Measurements from ENCODE around the gene PITPNC1. TPM values are rescaled to one million over a fixed set of nuclear protein-coding genes. Genes with fewer than 3 reads are reported as not detected.

Gene PITPNC1
- polyA plus RNA-seq, 1 of the 3 experiments (the other 2 are of a cell fraction) = 18.4 TPM

DNA sequence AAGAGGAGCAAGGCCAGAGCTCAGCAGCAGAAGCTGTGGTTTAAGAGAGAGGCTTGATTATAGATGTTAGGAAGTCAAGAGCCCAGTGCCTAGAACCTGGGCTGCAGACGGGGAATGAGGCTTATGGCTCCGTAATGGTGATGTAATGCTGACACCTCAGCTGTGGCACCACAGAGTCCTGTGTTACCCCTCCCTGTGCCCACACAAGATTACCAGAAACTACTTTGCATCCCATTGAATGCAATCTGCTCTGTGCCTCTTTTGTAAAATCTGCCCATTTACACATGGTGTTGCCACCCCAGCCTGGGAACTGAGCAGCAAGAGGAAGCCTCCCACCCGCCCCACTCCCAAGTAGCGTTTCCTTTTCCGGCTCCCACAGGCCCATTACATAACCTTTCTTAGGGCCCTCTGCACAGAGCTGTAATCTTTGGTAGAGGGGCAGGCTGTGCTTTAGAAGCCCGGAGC is 57.0 kb downstream of the PITPNC1 start (continued):
- TF ChIP-seq RFX5 (IDR thresholded peaks at IDR 0.05; ENCODE audit: low read length) = no peak
- no peak for TF ChIP-seq CHD2 (IDR thresholded peaks at IDR 0.05; ENCODE audit: low read length, partially characterized antibody)
- no peak for TF ChIP-seq MEF2A (IDR thresholded peaks at IDR 0.05; ENCODE audit: borderline replicate concordance, low read depth)

DNA sequence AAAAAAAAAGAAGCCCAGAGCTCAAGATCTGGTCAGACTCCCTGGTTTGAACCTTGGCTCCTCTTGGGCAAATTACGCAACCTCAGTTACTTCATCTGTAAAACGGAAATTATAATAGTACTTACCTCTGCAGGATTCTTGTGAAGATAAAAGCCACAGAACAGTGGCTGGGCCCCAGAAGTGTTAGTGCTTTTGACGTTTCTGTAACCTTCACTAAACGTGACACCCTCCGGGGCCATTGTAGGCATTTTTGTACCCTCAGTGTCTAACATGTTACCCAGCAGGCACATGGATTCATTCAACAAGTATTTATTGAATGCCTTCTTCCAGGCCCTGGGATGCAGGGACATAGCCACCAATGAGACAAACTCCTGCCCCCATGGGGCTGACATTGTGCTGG is 58.0 kb downstream of the PITPNC1 start:
- H3K4me3 ChIP-seq (ENCODE audit: low read depth in 2 of 2, low read length in 1 of 2) = no peak overlapping the region
- no peak for DNase-seq
- peaks cover 25% of the 10 kb centered on the region for H3F3A ChIP-seq (replicated peaks; ENCODE audit: insufficient read depth)
- no peak overlapping the region for H3K4me2 ChIP-seq
- H3K27ac ChIP-seq (ENCODE audit: low read depth in 2 of 2, low read length in 1 of 2) = no peak overlapping the region
- no peaks in the 10 kb centered on the region for H4K20me1 ChIP-seq (ENCODE audit: insufficient read depth)
- H3K27me3 ChIP-seq (ENCODE audit: insufficient read depth) = no peaks in the 10 kb centered on the region
- no peaks in the 10 kb centered on the region for H3K9me3 ChIP-seq
- H3K4me1 ChIP-seq (ENCODE audit: control insufficient read depth in 1 of 2, insufficient read depth in 2 of 2, low read depth in 1 of 2, low read length in 1 of 2) = peaks cover 20 to 26% of the 10 kb centered on the region in 2 experiments; a peak in 3 of 4 replicates
- WGBS (ENCODE audit: low lambda C conversion rate) = 93% methylated on average over 5 of the region's 5 CpGs
- CTCF ChIA-PET = interaction anchor here (1.4 to 4.7 kb wide), 2 partner anchors 41 to 260 kb away, joined by 3 to 18 read pairs; no protein-coding TSS in a partner anchor
- TF ChIP-seq NFIC (IDR thresholded peaks at IDR 0.05; ENCODE audit: borderline replicate concordance) = no peak
- TF ChIP-seq TEAD4 (IDR thresholded peaks at IDR 0.05; ENCODE audit: borderline replicate concordance, insufficient read depth) = no peak
- TF ChIP-seq RXRA (IDR thresholded peaks at IDR 0.05; ENCODE audit: borderline replicate concordance, low read depth) = no peak
- no peak for TF ChIP-seq EP300 (IDR thresholded peaks at IDR 0.05; ENCODE audit: borderline replicate concordance in 1 of 2, low read depth in 1 of 2, low read length in 1 of 2)
- TF ChIP-seq RAD21 (IDR thresholded peaks at IDR 0.05; ENCODE audit: low read length) = no peak
- no peak for TF ChIP-seq SIN3A (IDR thresholded peaks at IDR 0.05; ENCODE audit: borderline replicate concordance, low read depth, low read length)
- no peak for TF ChIP-seq ELF1 (IDR thresholded peaks at IDR 0.05)
- peaks cover 38% of the 10 kb centered on the region; the same call in 1 of the 2 replicates for H3K79me2 ChIP-seq (ENCODE audit: insufficient read depth)
- no peak overlapping the region for H3K9ac ChIP-seq
- H2AFZ ChIP-seq (ENCODE audit: low read depth) = no peak overlapping the region
- no peaks in the 10 kb centered on the region for H3K9me2 ChIP-seq
- H3K36me3 ChIP-seq (replicated peaks in 1 of 2; ENCODE audit: control insufficient read depth in 1 of 2, insufficient read depth in 2 of 2, low read length in 1 of 2) = no peaks in the 10 kb centered on the region
- POLR2A ChIA-PET = no interaction called here

DNA sequence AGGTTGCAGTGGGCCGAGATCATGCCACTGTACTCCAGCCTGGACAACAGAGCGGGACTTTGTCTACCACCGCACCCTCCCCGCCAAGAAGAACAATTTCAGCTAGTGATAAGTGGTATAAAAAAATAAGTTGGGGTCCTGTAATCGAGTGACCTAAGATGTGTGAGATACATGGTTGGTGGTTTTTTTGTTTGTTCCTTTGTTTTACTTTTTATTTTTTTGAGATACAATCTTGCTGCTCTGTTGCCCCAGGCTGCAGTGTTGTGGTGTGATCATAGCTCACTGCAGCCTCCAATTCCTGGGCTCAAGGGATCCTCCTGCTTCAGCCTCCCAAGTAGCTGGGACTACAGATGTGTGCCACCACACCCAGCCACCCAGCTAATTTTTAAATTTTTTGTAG is 58.7 kb downstream of the PITPNC1 start:
- Histone ChIP-seq H3F3A (replicated peaks; ENCODE audit: insufficient read depth) (peaks cover 25% of the 10 kb centered on the region), H3K36me3 (replicated peaks in 1 of 2; ENCODE audit: control insufficient read depth in 1 of 2, insufficient read depth in 2 of 2, low read length in 1 of 2) (no peaks in the 10 kb centered on the region), H3K4me1 (ENCODE audit: control insufficient read depth in 1 of 2, insufficient read depth in 2 of 2, low read depth in 1 of 2, low read length in 1 of 2) (peaks cover 22 to 29% of the 10 kb centered on the region in 2 experiments; a peak in 3 of 4 replicates), H3K9ac (no peak overlapping the region), H3K27ac (ENCODE audit: low read depth in 2 of 2, low read length in 1 of 2) (no peak overlapping the region), H3K79me2 (ENCODE audit: insufficient read depth) (peaks cover 34% of the 10 kb centered on the region; the same call in 1 of the 2 replicates), H3K4me2 (no peak overlapping the region), H2AFZ (ENCODE audit: low read depth) (no peak overlapping the region), H4K20me1 (ENCODE audit: insufficient read depth) (no peaks in the 10 kb centered on the region), H3K27me3 (ENCODE audit: insufficient read depth) (no peaks in the 10 kb centered on the region), H3K4me3 (ENCODE audit: low read depth in 2 of 2, low read length in 1 of 2) (no peak overlapping the region), H3K9me3 (no peaks in the 10 kb centered on the region), H3K9me2 (no peaks in the 10 kb centered on the region)
- DNase-seq = no peak
- POLR2A ChIA-PET = no interaction called here
- WGBS (ENCODE audit: low lambda C conversion rate) = 95% methylated on average over 5 of the region's 5 CpGs
- CTCF ChIA-PET = interaction anchor here (1.0 to 1.4 kb wide), 3 partner anchors 48 to 259 kb away, joined by 3 to 5 read pairs (median 4); no protein-coding TSS in a partner anchor
- TF ChIP-seq EP300 (IDR thresholded peaks at IDR 0.05; ENCODE audit: borderline replicate concordance in 1 of 2, low read depth in 1 of 2, low read length in 1 of 2) (no peak), MXI1 (IDR thresholded peaks at IDR 0.05; ENCODE audit: low read depth, low read length) (no peak), GABPA (IDR thresholded peaks at IDR 0.05; ENCODE audit: low read depth) (no peak), TAF1 (IDR thresholded peaks at IDR 0.05; ENCODE audit: borderline replicate concordance, low read depth, low read length) (no peak), RAD21 (IDR thresholded peaks at IDR 0.05; ENCODE audit: low read length) (no peak), RXRA (IDR thresholded peaks at IDR 0.05; ENCODE audit: borderline replicate concordance, low read depth) (no peak), GATA2 (CRISPR knock-in tag; IDR thresholded peaks at IDR 0.05) (no peak), POLR2AphosphoS5 (IDR thresholded peaks at IDR 0.05; ENCODE audit: low read depth, low read length) (no peak), TCF12 (IDR thresholded peaks at IDR 0.05) (no peak), SMC3 (IDR thresholded peaks at IDR 0.05; ENCODE audit: low read depth, low read length) (no peak), RFX5 (IDR thresholded peaks at IDR 0.05; ENCODE audit: low read length) (no peak), NRF1 (IDR thresholded peaks at IDR 0.05; ENCODE audit: low read depth, low read length) (no peak), MEF2A (IDR thresholded peaks at IDR 0.05; ENCODE audit: borderline replicate concordance, low read depth) (no peak), MAX (IDR thresholded peaks at IDR 0.05; ENCODE audit: low read depth) (no peak), REST (IDR thresholded peaks at IDR 0.05; ENCODE audit: low read depth, low read length) (no peak)
- TF ChIP-seq, protein P1, sequence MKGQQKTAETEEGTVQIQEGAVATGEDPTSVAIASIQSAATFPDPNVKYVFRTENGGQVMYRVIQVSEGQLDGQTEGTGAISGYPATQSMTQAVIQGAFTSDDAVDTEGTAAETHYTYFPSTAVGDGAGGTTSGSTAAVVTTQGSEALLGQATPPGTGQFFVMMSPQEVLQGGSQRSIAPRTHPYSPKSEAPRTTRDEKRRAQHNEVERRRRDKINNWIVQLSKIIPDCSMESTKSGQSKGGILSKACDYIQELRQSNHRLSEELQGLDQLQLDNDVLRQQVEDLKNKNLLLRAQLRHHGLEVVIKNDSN (IDR thresholded peaks at IDR 0.05; ENCODE audit: borderline replicate concordance, low read depth) = no peak
- TF ChIP-seq, protein P2, sequence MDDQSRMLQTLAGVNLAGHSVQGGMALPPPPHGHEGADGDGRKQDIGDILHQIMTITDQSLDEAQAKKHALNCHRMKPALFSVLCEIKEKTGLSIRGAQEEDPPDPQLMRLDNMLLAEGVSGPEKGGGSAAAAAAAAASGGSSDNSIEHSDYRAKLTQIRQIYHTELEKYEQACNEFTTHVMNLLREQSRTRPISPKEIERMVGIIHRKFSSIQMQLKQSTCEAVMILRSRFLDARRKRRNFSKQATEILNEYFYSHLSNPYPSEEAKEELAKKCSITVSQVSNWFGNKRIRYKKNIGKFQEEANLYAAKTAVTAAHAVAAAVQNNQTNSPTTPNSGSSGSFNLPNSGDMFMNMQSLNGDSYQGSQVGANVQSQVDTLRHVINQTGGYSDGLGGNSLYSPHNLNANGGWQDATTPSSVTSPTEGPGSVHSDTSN (IDR thresholded peaks at IDR 0.05) = no peak
